GM18511 (cell line): Measurements from ENCODE around the gene TMEM178B.

Source experiments
- ATAC-seq: cut with Tn5 transposase; IDR thresholded peaks from one replicate; pipeline ENCODE4 v1.9.1; 2021; ENCODE audit warnings: mild to moderate bottlenecking, moderate library complexity; ENCODE audit not compliant: unreplicated experiment

TMEM178B gene

DNA sequence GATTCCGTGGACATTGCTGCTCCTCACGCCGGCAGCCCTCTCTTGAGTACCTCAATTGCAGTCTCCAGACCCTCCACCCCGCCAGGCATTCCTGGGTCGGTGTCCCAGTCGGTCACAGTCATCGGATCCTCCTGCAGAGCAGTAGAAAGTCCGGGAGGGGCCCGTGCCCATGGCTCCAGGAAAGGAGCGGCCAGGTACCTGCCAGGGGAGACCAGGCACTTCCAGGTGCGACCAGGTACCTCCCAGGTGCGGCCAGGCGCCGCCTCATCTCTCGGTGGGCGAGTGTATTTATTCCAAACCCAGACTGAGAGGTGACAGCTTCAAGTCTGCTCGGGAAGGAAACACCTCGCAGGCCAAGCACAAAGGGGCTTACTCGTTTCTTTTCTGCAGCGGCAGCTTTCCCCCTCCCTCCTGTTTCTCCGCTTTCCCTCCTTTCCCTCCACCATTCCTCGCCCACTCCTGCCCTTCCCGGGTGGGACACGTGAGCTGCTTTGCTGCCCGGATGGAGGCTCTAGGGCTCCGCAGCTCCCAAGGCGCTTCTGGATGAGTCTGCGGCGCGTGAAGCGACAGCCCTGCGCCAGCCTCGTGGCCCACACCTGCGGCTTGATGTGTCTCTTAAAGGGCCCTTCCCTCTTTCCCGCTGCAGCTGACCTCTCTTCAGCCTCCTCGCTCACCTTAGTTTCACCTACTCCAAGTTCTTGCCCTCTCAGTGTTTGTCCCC lies 438.0 kb downstream of the TMEM178B start:
- no peak for ATAC-seq

GRCh38 chr7:141512597-141512996 lies 438.7 kb downstream of the TMEM178B start:
- no peak for ATAC-seq

GRCh38 chr7:141513720-141514119 lies 439.9 kb downstream of the TMEM178B start:
- ATAC-seq: no peak

GRCh38 chr7:141515941-141516340 lies 442.1 kb downstream of the TMEM178B start:
- no peak for ATAC-seq

DNA sequence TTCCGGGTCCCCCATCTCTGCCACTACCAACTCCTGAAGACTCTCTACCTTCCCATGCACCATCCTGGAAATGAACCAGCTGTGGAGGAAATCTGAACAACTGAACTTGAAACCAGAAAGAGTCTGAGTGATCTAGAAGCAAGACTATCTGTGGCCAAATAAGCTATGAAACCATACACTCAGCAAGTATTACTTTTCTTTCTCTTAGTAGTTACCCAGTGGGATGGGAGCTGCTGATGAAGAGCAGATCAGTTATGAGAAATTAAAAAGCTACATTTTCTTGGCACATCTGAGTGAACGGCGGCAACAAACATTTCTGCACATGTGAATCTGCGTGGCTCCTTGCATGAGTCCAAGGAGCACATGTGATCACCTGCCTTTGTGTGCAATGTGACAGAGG lies 445.8 kb downstream of the TMEM178B start:
- ATAC-seq: no peak

DNA sequence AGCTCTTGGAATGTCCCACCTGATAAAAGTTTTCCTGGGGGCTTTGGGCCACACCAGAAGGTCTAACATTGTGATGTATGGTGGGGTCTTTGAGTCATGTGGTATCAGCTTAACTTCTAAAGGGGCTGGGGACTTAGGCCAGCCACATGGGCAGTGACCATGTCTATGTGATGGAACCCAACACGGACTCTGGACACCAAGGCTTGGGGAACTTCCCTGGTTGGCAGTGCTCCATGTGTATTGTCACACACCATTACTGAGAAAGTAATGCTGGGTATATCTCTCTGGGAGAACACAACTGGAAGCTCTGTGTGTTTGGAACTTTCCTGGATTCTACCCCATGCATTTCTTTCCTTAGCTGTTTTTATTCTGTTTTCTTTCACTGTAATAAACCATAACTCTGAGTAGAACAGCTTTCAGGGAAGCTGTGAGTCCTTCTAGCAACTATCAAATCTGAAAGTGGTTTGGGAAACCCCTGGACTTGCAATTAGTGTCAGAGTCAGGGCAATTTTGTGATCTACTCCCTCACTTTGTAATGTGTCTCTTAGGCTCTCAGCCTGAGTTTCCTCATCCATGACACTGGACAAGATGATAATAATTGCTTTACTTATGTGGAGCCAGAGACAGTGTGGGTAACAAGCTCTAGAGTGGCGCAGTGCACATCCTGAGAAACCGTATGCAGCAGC lies 448.9 kb downstream of the TMEM178B start:
- no peak for ATAC-seq

DNA sequence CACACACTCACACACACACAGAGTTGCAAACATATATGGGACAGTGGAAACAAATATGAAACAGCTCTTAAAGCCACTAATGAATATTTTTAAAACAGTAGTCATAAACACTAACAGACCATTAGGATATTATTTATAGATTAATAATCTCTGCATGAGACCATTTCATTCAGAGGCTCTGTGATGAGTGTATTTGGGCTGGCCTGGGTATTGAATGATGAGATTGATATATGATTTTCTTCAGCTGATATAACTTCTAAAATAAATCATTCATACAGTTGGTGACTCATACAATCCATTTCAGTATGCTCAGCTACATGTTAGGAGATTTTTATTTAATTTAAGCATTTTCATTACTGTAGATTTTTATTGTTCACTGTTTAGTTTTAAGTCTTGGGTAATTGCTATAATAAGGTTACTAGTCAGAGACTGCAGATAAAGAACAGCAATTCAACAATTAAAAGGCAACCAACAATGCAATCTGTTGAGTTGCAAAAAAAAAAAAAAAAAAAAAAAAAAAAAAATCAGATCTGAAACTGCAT lies 452.2 kb downstream of the TMEM178B start:
- ATAC-seq: no peak

DNA sequence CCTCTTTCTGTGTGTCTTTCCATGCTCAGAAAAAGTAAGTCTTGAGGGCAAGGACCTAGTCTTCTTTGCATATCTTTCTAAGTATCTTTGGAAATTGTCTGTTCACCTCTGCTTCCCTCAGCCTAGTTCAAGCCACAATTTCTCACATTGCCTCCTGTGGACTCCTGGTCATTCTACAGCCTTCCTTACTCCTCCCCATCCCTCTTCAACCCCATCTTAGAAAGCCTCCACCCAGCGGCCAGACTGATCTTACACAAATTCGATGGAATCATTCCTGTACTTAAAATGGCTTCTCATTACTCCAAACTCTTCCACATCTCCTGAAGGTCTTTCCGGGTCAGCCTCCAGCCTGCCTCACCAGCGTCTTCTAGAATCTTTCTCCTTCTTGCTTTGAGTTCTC lies 453.2 kb downstream of the TMEM178B start:
- ATAC-seq: no peak

GRCh38 chr7:141528399-141528798 lies 454.5 kb downstream of the TMEM178B start:
- no peak for ATAC-seq
